T-cell (primary cell): ENCODE measurements around the gene RMND5B. TPM values are rescaled to one million over a fixed set of nuclear protein-coding genes. Genes with fewer than 3 reads are reported as not detected.
A peak's percentile ranks its signal among the peaks of the same experiment; 100 is the strongest.

Experiments used
- ATAC-seq, 4 experiments: fragments of 200-7000 bp in 3 of 4; fragments of 150-1000 bp in 1 of 4; cut with Tn5 transposase; replicated peaks in 1 of 4; 1 replicate in 3 of 4; 2 replicates in 1 of 4; pipeline ENCODE4 v1.10.0; 2021; ENCODE audit warnings: moderate library complexity in 3 of 4, mild to moderate bottlenecking in 2 of 4, moderate number of reproducible peaks in 1 of 4
- CTCF ChIA-PET, 2 donors: fragments of 300-600 bp; sonication (Branson Sonifier 250); formaldehyde crosslinking; loops; one replicate each; lab custom pipeline; 2022; ENCODE audit warnings: antibody characterized with exemption in 2 of 2; lab: Charles Lee
- POLR2A ChIA-PET, 2 donors: fragments of 300-600 bp; sonication (Branson Sonifier 250); formaldehyde crosslinking; loops; one replicate each; lab custom pipeline; 2022; ENCODE audit warnings: antibody characterized with exemption in 2 of 2; lab: Charles Lee
- DNase-seq, 35 experiments: peaks; one replicate each; pipeline versions ENCODE4 v3.0.0 to v3.0.0-alpha.2; 2013 to 2023
- H3K27ac ChIP-seq: one replicate; pipeline ENCODE4 v1.5.1; 2013; ENCODE audit warnings: low read length
- H3K27me3 ChIP-seq, 2 experiments: replicated peaks in 1 of 2; 1 replicate in 1 of 2; 2 replicates in 1 of 2; pipeline versions ENCODE4 v1.6.1 to v1.7.0; 2013; ENCODE audit warnings: low read length in 1 of 2, mixed read lengths in 1 of 2; ENCODE audit not compliant: control insufficient read depth in 2 of 2, insufficient read depth in 2 of 2; ENCODE audit errors: extremely low read depth in 1 of 2
- H3K36me3 ChIP-seq, 2 donors: 1 replicate in 1 of 2; 2 replicates in 1 of 2; pipeline versions ENCODE4 v1.6.1 to v1.7.0; 2013; ENCODE audit warnings: low read length in 1 of 2; ENCODE audit not compliant: control insufficient read depth in 2 of 2, insufficient read depth in 1 of 2; ENCODE audit errors: extremely low read depth in 1 of 2
- H3K4me1 ChIP-seq, 2 experiments: 1 replicate in 1 of 2; 2 replicates in 1 of 2; pipeline versions ENCODE4 v1.6.1 to v1.7.0; 2013; ENCODE audit warnings: low read length in 2 of 2, mixed read lengths in 1 of 2; ENCODE audit not compliant: insufficient read depth in 2 of 2, control insufficient read depth in 1 of 2; ENCODE audit errors: extremely low read depth in 1 of 2
- H3K4me3 ChIP-seq, 2 donors: 1 replicate in 1 of 2; 2 replicates in 1 of 2; pipeline versions ENCODE4 v1.5.1 to v1.7.0; 2013; ENCODE audit warnings: mild to moderate bottlenecking in 2 of 2, low read length in 1 of 2, moderate library complexity in 1 of 2; ENCODE audit not compliant: control insufficient read depth in 1 of 2; ENCODE audit errors: extremely low read depth in 1 of 2
- H3K9me3 ChIP-seq: 2 replicates; pipeline ENCODE4 v1.7.0; 2013
- H3K27ac Mint-ChIP-seq, 2 donors: one replicate each; pipeline ENCODE4 v1.8.0; 2020 to 2021; ENCODE audit warnings: mild to moderate bottlenecking in 2 of 2, mixed read lengths in 2 of 2
- H3K27me3 Mint-ChIP-seq, 2 donors: one replicate each; pipeline ENCODE4 v1.8.0; 2021 to 2022; ENCODE audit warnings: mixed read lengths in 2 of 2
- H3K36me3 Mint-ChIP-seq: one replicate; pipeline ENCODE4 v1.8.0; 2021; ENCODE audit warnings: mixed read lengths
- H3K4me1 Mint-ChIP-seq, 3 donors: one replicate each; pipeline ENCODE4 v1.8.0; 2020 to 2022; ENCODE audit warnings: mixed read lengths in 3 of 3, mild to moderate bottlenecking in 1 of 3
- H3K4me3 Mint-ChIP-seq, 3 donors: one replicate each; pipeline ENCODE4 v1.8.0; 2020 to 2022; ENCODE audit warnings: mild to moderate bottlenecking in 3 of 3, mixed read lengths in 3 of 3, moderate library complexity in 3 of 3
- H3K9me3 Mint-ChIP-seq, 3 donors: one replicate each; pipeline ENCODE4 v1.8.0; 2020 to 2022; ENCODE audit warnings: mixed read lengths in 3 of 3
- WGBS: methylation state at CpG from one replicate; pipeline ENCODE4 v1.1.5; 2013; ENCODE audit warnings: missing lambda C conversion rate; ENCODE audit not compliant: insufficient coverage; 5-methylcytosine and 5-hydroxymethylcytosine counted together
- total RNA-seq, 35 experiments: library from RNA in 6 of 35; stranded (reverse) in 6 of 35; fragments of 120-200 nt in 1 of 35; gene quantifications; one replicate each; pipeline versions ENCODE4 v1.2.1 to v1.2.4 and lab custom pipeline; 2013 to 2026

Gene RMND5B
- total RNA-seq, 5 donors from 2014 or later (not counting 1 experiment from before 2014, with no cell fraction given), result 22.4 to 40.9 (median 34.7) TPM

- ChIA-PET CTCF (no interaction called here), POLR2A (no interaction called here)
- Mint-ChIP-seq H3K9me3 (no peaks in the 10 kb centered on the region), H3K27me3 (peaks cover 0 to 13% of the 10 kb centered on the region in 2 donors), H3K4me1 (peaks cover 16 to 25% (median 17%) of the 10 kb centered on the region in 3 donors), H3K36me3 (no peaks in the 10 kb centered on the region), H3K4me3 (no peak overlapping the region), H3K27ac (no peak overlapping the region)
- 62% methylated on average over 5 of the region's 6 CpGs for WGBS
- Histone ChIP-seq H3K4me3 (no peak overlapping the region), H3K27me3 (peaks cover 0 to 14% of the 10 kb centered on the region in 2 experiments), H3K36me3 (no peaks in the 10 kb centered on the region), H3K9me3 (no peaks in the 10 kb centered on the region), H3K4me1 (peaks cover 15 to 18% of the 10 kb centered on the region in 2 experiments), H3K27ac (no peak overlapping the region)
- DNase-seq (no peak), ATAC-seq (no peak)
Measured at GRCh38 chr5:178090856-178091255, 40.0 kb upstream of the RMND5B start.

DNA sequence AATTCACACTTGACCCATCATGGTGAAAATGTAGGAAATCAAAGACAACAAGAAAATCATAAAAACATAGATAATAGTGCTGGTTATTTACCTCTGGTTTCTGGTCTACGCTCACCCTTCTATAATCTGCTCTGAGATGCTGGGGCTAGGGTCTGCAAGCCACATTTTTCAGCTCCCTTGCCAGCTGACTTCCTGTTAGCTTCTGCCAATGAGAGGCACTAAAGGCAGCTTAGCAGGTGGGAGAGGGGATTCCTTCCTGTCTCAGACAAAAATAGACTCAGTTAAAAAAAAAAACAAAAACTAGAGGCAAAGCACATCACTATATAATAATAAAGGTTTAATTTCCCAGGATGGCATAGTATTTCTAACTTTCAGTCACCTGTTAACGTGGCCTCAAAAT is 37.7 kb upstream of the RMND5B start:
- Histone ChIP-seq H3K36me3 (no peaks in the 10 kb centered on the region), H3K27me3 (peaks cover 0 to 5% of the 10 kb centered on the region in 2 experiments), H3K4me3 (no peak overlapping the region), H3K9me3 (no peaks in the 10 kb centered on the region), H3K27ac (no peak overlapping the region), H3K4me1 (peaks cover 15 to 18% of the 10 kb centered on the region in 2 experiments)
- DNase-seq (no peak), ATAC-seq (no peak)
- Mint-ChIP-seq H3K27ac (peak overlapping the region in 1 of 2 donors; percentile 56), H3K4me1 (peaks cover 16 to 30% (median 22%) of the 10 kb centered on the region in 3 donors), H3K27me3 (peaks cover 0 to 11% of the 10 kb centered on the region in 2 donors), H3K9me3 (no peaks in the 10 kb centered on the region), H3K4me3 (no peak overlapping the region), H3K36me3 (no peaks in the 10 kb centered on the region)
- no CpG with 5 or more reads among the region's 2 CpGs for WGBS
- ChIA-PET CTCF (no interaction called here), POLR2A (interaction anchor here in 1 of 2 donors (0.7 kb wide), 1 partner anchor 28 kb away, joined by 7 read pairs; no protein-coding TSS in a partner anchor)

- ATAC-seq (peak; percentile 50 to 76 (median 66)), DNase-seq (peak in 4 of 35 experiments; percentile 11 to 28 (median 20))
Measured at GRCh38 chr5:178094345-178094744, 36.5 kb upstream of the RMND5B start.

GRCh38 chr5:178098685-178099084 is 32.1 kb upstream of the RMND5B start:
- no peak overlapping the region for H3K27ac Mint-ChIP-seq
- Histone ChIP-seq H3K4me1 (peaks cover 9 to 14% of the 10 kb centered on the region in 2 experiments), H3K4me3 (no peak overlapping the region), H3K27ac (no peak overlapping the region), H3K27me3 (no peaks in the 10 kb centered on the region), H3K9me3 (no peaks in the 10 kb centered on the region), H3K36me3 (no peaks in the 10 kb centered on the region)
- DNase-seq (no peak), ATAC-seq (no peak)
- H3K27me3 Mint-ChIP-seq, result peaks cover 0 to 4% of the 10 kb centered on the region in 2 donors
- peaks cover 11 to 17% (median 15%) of the 10 kb centered on the region in 3 donors for H3K4me1 Mint-ChIP-seq
- ChIA-PET CTCF (no interaction called here), POLR2A (no interaction called here)
- no peaks in the 10 kb centered on the region for H3K9me3 Mint-ChIP-seq
- H3K4me3 Mint-ChIP-seq, result no peak overlapping the region
- 50% methylated on average over 1 of the region's 7 CpGs for WGBS
- H3K36me3 Mint-ChIP-seq, result no peaks in the 10 kb centered on the region

More at GRCh38 chr5:178094345-178094744, 36.5 kb upstream of the RMND5B start:
- Mint-ChIP-seq H3K9me3 (no peaks in the 10 kb centered on the region), H3K27me3 (peaks cover 0 to 4% of the 10 kb centered on the region in 2 donors), H3K36me3 (no peaks in the 10 kb centered on the region), H3K4me1 (peaks cover 16 to 30% (median 22%) of the 10 kb centered on the region in 3 donors), H3K4me3 (peak overlapping the region in 1 of 3 donors; percentile 70), H3K27ac (peak overlapping the region in 1 of 2 donors; percentile 71)
- no peak overlapping the region for H3K27ac ChIP-seq
- H3K9me3 ChIP-seq, result no peaks in the 10 kb centered on the region
- WGBS, result 35% methylated on average over 9 of the region's 9 CpGs
- ChIA-PET POLR2A (interaction anchor here in 1 of 2 donors (0.6 kb wide), 1 partner anchor 497 kb away, joined by 6 read pairs; no protein-coding TSS in a partner anchor), CTCF (interaction anchor here in 1 of 2 donors (1.0 kb wide), 1 partner anchor 17 kb away, joined by 4 read pairs; no protein-coding TSS in a partner anchor)
- no peaks in the 10 kb centered on the region for H3K27me3 ChIP-seq
- H3K4me1 ChIP-seq, result peaks cover 15 to 18% of the 10 kb centered on the region in 2 experiments
- no peaks in the 10 kb centered on the region for H3K36me3 ChIP-seq
- H3K4me3 ChIP-seq, result no peak overlapping the region

GRCh38 chr5:178103612-178104011 is 27.2 kb upstream of the RMND5B start:
- CTCF ChIA-PET, result no interaction called here
- no peak for ATAC-seq

DNA sequence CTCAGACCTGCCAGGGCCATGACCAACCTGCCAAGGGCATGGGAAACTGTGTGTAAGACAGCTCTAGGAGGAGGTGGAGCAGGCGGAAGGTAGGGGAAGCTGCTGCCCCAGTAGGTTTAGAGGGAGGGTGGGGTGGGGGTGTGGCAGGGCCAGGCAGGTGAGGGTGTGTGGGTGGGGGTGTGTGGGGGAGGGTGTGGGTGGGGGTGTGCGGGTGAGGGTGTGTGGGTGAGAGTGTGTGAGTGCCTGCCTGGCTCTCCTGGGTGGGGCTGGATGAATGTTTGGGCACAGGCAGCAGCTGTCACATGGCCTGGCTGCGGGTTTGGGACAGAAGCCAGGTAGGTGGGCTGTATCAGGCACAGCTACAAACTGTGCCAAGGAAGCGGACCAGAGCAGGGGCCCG is 26.3 kb upstream of the RMND5B start:
- peaks cover 0 to 2% of the 10 kb centered on the region in 2 experiments for H3K27me3 ChIP-seq
- whole genome bisulfite sequencing, result 18% methylated on average over 4 of the region's 5 CpGs
- CTCF ChIA-PET, result no interaction called here
- Mint-ChIP-seq H3K4me3 (peak overlapping the region in 1 of 3 donors; percentile 46), H3K27me3 (peaks cover 0 to 1% of the 10 kb centered on the region in 2 donors), H3K9me3 (no peaks in the 10 kb centered on the region), H3K27ac (peak overlapping the region; percentile 58 to 61), H3K36me3 (no peaks in the 10 kb centered on the region), H3K4me1 (peaks cover 11 to 22% (median 17%) of the 10 kb centered on the region in 3 donors)
- H3K27ac ChIP-seq, result no peak overlapping the region
- DNase-seq (peak in 3 of 35 experiments; percentile 11 to 17 (median 14)), ATAC-seq (peak in 1 of 4 experiments; percentile 42)
- H3K36me3 ChIP-seq, result no peaks in the 10 kb centered on the region
- no peak overlapping the region for H3K4me3 ChIP-seq
- H3K4me1 ChIP-seq, result peaks cover 0 to 15% of the 10 kb centered on the region in 2 experiments
- POLR2A ChIA-PET, result interaction anchor here in 1 of 2 donors (0.6 kb wide), 1 partner anchor 28 kb away, joined by 5 read pairs; no protein-coding TSS in a partner anchor
- no peaks in the 10 kb centered on the region for H3K9me3 ChIP-seq

More at GRCh38 chr5:178103612-178104011, 27.2 kb upstream of the RMND5B start:
- POLR2A ChIA-PET, result no interaction called here
- Histone ChIP-seq H3K27me3 (peaks cover 0 to 2% of the 10 kb centered on the region in 2 experiments), H3K4me3 (no peak overlapping the region), H3K9me3 (no peaks in the 10 kb centered on the region), H3K27ac (no peak overlapping the region), H3K4me1 (peaks cover 0 to 12% of the 10 kb centered on the region in 2 experiments), H3K36me3 (no peaks in the 10 kb centered on the region)
- Mint-ChIP-seq H3K4me1 (peaks cover 8 to 18% (median 17%) of the 10 kb centered on the region in 3 donors), H3K27me3 (peaks cover 0 to 1% of the 10 kb centered on the region in 2 donors), H3K27ac (peak overlapping the region in 1 of 2 donors; percentile 5), H3K9me3 (no peaks in the 10 kb centered on the region), H3K36me3 (no peaks in the 10 kb centered on the region), H3K4me3 (peak overlapping the region in 1 of 3 donors; percentile 46)
- DNase-seq, result no peak
- WGBS, result 93% methylated on average over 6 of the region's 12 CpGs
